H9 (cell line): ENCODE data around the gene DNMBP. TPM values are rescaled to one million over a fixed set of nuclear protein-coding genes. Genes with fewer than 3 reads are reported as not detected.

ENCODE experiments used
- DNase-seq: peaks from one replicate; pipeline ENCODE4 v3.0.0-alpha.2; 2017
- H2AFZ ChIP-seq: one replicate; pipeline ENCODE4 v1.6.1; 2013; ENCODE audit warnings: mild to moderate bottlenecking, low read length, control low read depth, moderate library complexity
- H2AK5ac ChIP-seq: 2 replicates; pipeline ENCODE4 v1.6.1; 2013; ENCODE audit warnings: low read length, control low read depth, mixed read lengths; ENCODE audit not compliant: insufficient read length
- H2BK120ac ChIP-seq: one replicate; pipeline ENCODE4 v1.6.1; 2013; ENCODE audit warnings: low read depth, mild to moderate bottlenecking, low read length, control low read depth, inconsistent platforms; ENCODE audit not compliant: poor library complexity, severe bottlenecking
- H2BK12ac ChIP-seq: 2 replicates; pipeline ENCODE4 v1.6.1; 2013; ENCODE audit warnings: low read length, control low read depth, mixed read lengths, low read depth; ENCODE audit not compliant: insufficient read length
- H2BK15ac ChIP-seq: 2 replicates; pipeline ENCODE4 v1.6.1; 2013; ENCODE audit warnings: low read depth, low read length, control low read depth
- H2BK20ac ChIP-seq: one replicate; pipeline ENCODE4 v1.6.1; 2013; ENCODE audit warnings: low read depth, mild to moderate bottlenecking, low read length, control low read depth, inconsistent platforms; ENCODE audit not compliant: poor library complexity, severe bottlenecking
- H2BK5ac ChIP-seq: 2 replicates; pipeline ENCODE4 v1.6.1; 2013; ENCODE audit warnings: low read length, control low read depth, mixed read lengths; ENCODE audit not compliant: insufficient read length
- H3K14ac ChIP-seq: 2 replicates; pipeline ENCODE4 v1.6.1; 2013; ENCODE audit warnings: low read length, control low read depth; ENCODE audit not compliant: insufficient read depth
- H3K18ac ChIP-seq: 2 replicates; pipeline ENCODE4 v1.6.1; 2013; ENCODE audit warnings: low read depth, mild to moderate bottlenecking, mixed read lengths, low read length, control low read depth; ENCODE audit not compliant: insufficient read length
- H3K23ac ChIP-seq: 2 replicates; pipeline ENCODE4 v1.6.1; 2013; ENCODE audit warnings: low read length, control low read depth, mixed read lengths, low read depth; ENCODE audit not compliant: insufficient read length
- H3K23me2 ChIP-seq: 2 replicates; pipeline ENCODE4 v1.6.1; 2013; ENCODE audit warnings: low read depth, mild to moderate bottlenecking, mixed read lengths, low read length, control low read depth; ENCODE audit not compliant: insufficient read length, poor library complexity, severe bottlenecking
- H3K27ac ChIP-seq: 2 replicates; pipeline ENCODE4 v1.5.1; 2013; ENCODE audit warnings: low read length, control low read depth, mixed read lengths, low read depth; ENCODE audit not compliant: insufficient read length
- H3K27me3 ChIP-seq: 2 replicates; pipeline ENCODE4 v1.6.1; 2013; ENCODE audit warnings: low read length, control low read depth, inconsistent platforms; ENCODE audit not compliant: insufficient read depth
- H3K4ac ChIP-seq: 2 replicates; pipeline ENCODE4 v1.6.1; 2013; ENCODE audit warnings: low read depth, mild to moderate bottlenecking, control low read depth, inconsistent platforms, low read length, moderate library complexity
- H3K4me1 ChIP-seq: 2 replicates; pipeline ENCODE4 v1.6.1; 2013; ENCODE audit warnings: low read length, control low read depth, inconsistent platforms; ENCODE audit not compliant: insufficient read depth
- H3K4me2 ChIP-seq: 2 replicates; pipeline ENCODE4 v1.6.1; 2013; ENCODE audit warnings: low read length, control low read depth, mixed read lengths; ENCODE audit not compliant: insufficient read length, insufficient read depth
- H3K56ac ChIP-seq: 2 replicates; pipeline ENCODE4 v1.6.1; 2013; ENCODE audit warnings: low read depth, mild to moderate bottlenecking, mixed read lengths, low read length, control low read depth; ENCODE audit not compliant: insufficient read length
- H3K79me1 ChIP-seq: 2 replicates; pipeline ENCODE4 v1.6.1; 2013; ENCODE audit warnings: low read depth, mild to moderate bottlenecking, moderate library complexity, low read length, control low read depth, inconsistent platforms; ENCODE audit not compliant: insufficient read depth, poor library complexity, severe bottlenecking
- H3K79me2 ChIP-seq: 2 replicates; pipeline ENCODE4 v1.6.1; 2013; ENCODE audit warnings: low read length, control low read depth, inconsistent platforms; ENCODE audit not compliant: insufficient read depth
- H3K9ac ChIP-seq: 2 replicates; pipeline ENCODE4 v1.6.1; 2013; ENCODE audit warnings: low read length, control low read depth, mixed read lengths; ENCODE audit not compliant: insufficient read length; ENCODE audit errors: extremely low read depth
- H3K9me3 ChIP-seq: one replicate; pipeline ENCODE4 v1.6.1; 2013; ENCODE audit warnings: low read depth, low read length, inconsistent platforms; ENCODE audit not compliant: control insufficient read depth
- H3T11ph ChIP-seq: one replicate; pipeline ENCODE4 v1.6.1; 2013; ENCODE audit warnings: mild to moderate bottlenecking, low read length, control low read depth, inconsistent platforms
- H4K20me1 ChIP-seq: one replicate; pipeline ENCODE4 v1.6.1; 2013; ENCODE audit not compliant: control insufficient read depth, insufficient read length, insufficient read depth
- H4K5ac ChIP-seq: 2 replicates; pipeline ENCODE4 v1.6.1; 2013; ENCODE audit warnings: low read depth, mild to moderate bottlenecking, mixed read lengths, low read length, control low read depth; ENCODE audit not compliant: insufficient read length
- H4K8ac ChIP-seq: replicated peaks from 2 replicates; pipeline ENCODE4 v1.6.1; 2013; ENCODE audit warnings: low read length, control low read depth, mixed read lengths, low read depth; ENCODE audit not compliant: insufficient read length
- H4K91ac ChIP-seq: 2 replicates; pipeline ENCODE4 v1.6.1; 2013; ENCODE audit warnings: low read depth, mild to moderate bottlenecking, moderate library complexity, mixed read lengths, low read length, control low read depth; ENCODE audit not compliant: insufficient read length
- H3K27ac Mint-ChIP-seq, 3 experiments: 2 replicates in 2 of 3; 3 replicates in 1 of 3; pipeline ENCODE4 v1.8.0; 2020 to 2021; ENCODE audit warnings: mixed read lengths in 3 of 3, mild to moderate bottlenecking in 1 of 3, moderate library complexity in 1 of 3
- H3K27me3 Mint-ChIP-seq: 2 replicates; pipeline ENCODE4 v1.8.0; 2021; ENCODE audit warnings: low read depth, mild to moderate bottlenecking, moderate library complexity, mixed read lengths
- H3K36me3 Mint-ChIP-seq, 3 experiments: 2 replicates in 2 of 3; 3 replicates in 1 of 3; pipeline ENCODE4 v1.8.0; 2020 to 2021; ENCODE audit warnings: low read depth in 3 of 3, mixed read lengths in 3 of 3; ENCODE audit not compliant: insufficient read depth in 1 of 3
- H3K4me1 Mint-ChIP-seq, 2 experiments: 2 replicates each; pipeline ENCODE4 v1.8.0; 2020; ENCODE audit warnings: mixed read lengths in 2 of 2
- H3K4me3 Mint-ChIP-seq, 2 experiments: 2 replicates in 1 of 2; 3 replicates in 1 of 2; pipeline ENCODE4 v1.8.0; 2020 to 2021; ENCODE audit warnings: mild to moderate bottlenecking in 2 of 2, mixed read lengths in 2 of 2, moderate library complexity in 1 of 2
- H3K9me3 Mint-ChIP-seq, 2 experiments: 2 replicates in 1 of 2; 3 replicates in 1 of 2; pipeline ENCODE4 v1.8.0; 2020; ENCODE audit warnings: mild to moderate bottlenecking in 2 of 2, mixed read lengths in 2 of 2, moderate library complexity in 1 of 2
- CTCF ChIP-seq: fragments of 200-600 bp; sonication (generic); conservative IDR thresholded peaks from 3 replicates; pipeline ENCODE4 v1.8.0; 2021; ENCODE audit warnings: antibody characterized with exemption, mild to moderate bottlenecking
- WGBS: extraction: QIAGEN DNeasy Blood & Tissue Kit; methylation state at CpG from one replicate; pipeline ENCODE4 v1.1.7; 2013; ENCODE audit warnings: missing lambda C conversion rate, low lambda C conversion rate, mixed read lengths; ENCODE audit not compliant: insufficient read length; ENCODE audit errors: extremely low coverage; 5-methylcytosine and 5-hydroxymethylcytosine counted together
- total RNA-seq: library from RNA; stranded (reverse); gene quantifications from 2 replicates; pipeline ENCODE4 v1.2.1, GENCODE V29; 2021

Gene DNMBP
- total RNA-seq, 1 experiment from 2014 or later, result 25.6 TPM

DNA sequence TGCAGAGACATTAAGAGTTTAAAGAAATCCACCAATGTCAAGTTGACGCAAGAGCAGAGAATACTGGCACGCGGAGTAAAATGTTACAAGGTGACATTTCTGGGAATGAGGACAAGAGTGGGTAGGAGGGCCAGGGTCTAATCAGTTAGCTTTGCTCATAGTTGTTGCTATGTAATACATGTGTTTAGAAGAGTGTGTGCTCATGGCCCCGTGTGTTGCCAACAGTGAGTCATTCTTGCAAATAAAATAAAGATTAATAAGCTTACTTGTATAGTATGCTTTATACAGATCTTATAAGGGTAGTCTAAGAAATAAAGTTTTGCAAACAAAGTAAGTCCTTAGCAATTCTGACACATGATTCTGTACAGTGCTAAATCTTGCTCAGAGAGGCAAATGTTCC, 64.5 kb downstream of the DNMBP start:
- no peak overlapping the region for H4K5ac ChIP-seq
- H3K79me2 ChIP-seq, result no peaks in the 10 kb centered on the region
- no peak for TF ChIP-seq CTCF
- no peaks in the 10 kb centered on the region for H3K23me2 ChIP-seq
- H3K27ac ChIP-seq, result no peak overlapping the region
- H3K4me2 ChIP-seq, result no peak overlapping the region
- H4K91ac ChIP-seq, result no peak overlapping the region
- H2BK12ac ChIP-seq, result no peak overlapping the region
- no peak overlapping the region for H3T11ph ChIP-seq
- no peak overlapping the region for H3K18ac ChIP-seq
- no peak overlapping the region for H2BK120ac ChIP-seq
- no peak overlapping the region for H2BK15ac ChIP-seq
- no peak overlapping the region for H3K27ac Mint-ChIP-seq
- H3K27me3 Mint-ChIP-seq, result no peaks in the 10 kb centered on the region
- H3K4ac ChIP-seq, result no peak overlapping the region
- H3K4me1 ChIP-seq, result no peaks in the 10 kb centered on the region
- no peak overlapping the region for H2AFZ ChIP-seq
- H4K8ac ChIP-seq, result no peak overlapping the region
- no peak overlapping the region for H3K23ac ChIP-seq
- no peak overlapping the region for H3K9ac ChIP-seq
- H3K9me3 Mint-ChIP-seq, result peaks cover 5 to 12% of the 10 kb centered on the region in 2 experiments; a peak in 4 of 5 replicates
- H3K4me1 Mint-ChIP-seq, result peaks cover 0 to 4% of the 10 kb centered on the region in 2 experiments; a peak in 1 of 4 replicates
- no peak for DNase-seq
- no peaks in the 10 kb centered on the region for H3K27me3 ChIP-seq
- H3K36me3 Mint-ChIP-seq, result peaks cover 13 to 21% (median 16%) of the 10 kb centered on the region in 3 experiments
- no peak overlapping the region for H3K14ac ChIP-seq
- no peaks in the 10 kb centered on the region for H3K9me3 ChIP-seq
- no peak overlapping the region for H2AK5ac ChIP-seq
- H3K56ac ChIP-seq, result no peak overlapping the region
- H3K79me1 ChIP-seq, result no peaks in the 10 kb centered on the region
- no CpG with 5 or more reads among the region's 4 CpGs for WGBS
- H2BK20ac ChIP-seq, result no peak overlapping the region
- H3K4me3 Mint-ChIP-seq, result no peak overlapping the region
- no peak overlapping the region for H2BK5ac ChIP-seq
- no peaks in the 10 kb centered on the region for H4K20me1 ChIP-seq
